Measurements from ENCODE around the gene PTPRK. TPM values are rescaled to one million over a fixed set of nuclear protein-coding genes. Genes with fewer than 3 reads are reported as not detected.

The PTPRK gene
- total and polyA plus RNA-seq, 2 donors (not counting 1 experiment from before 2014, with no cell fraction given), result 16.2 to 18.7 TPM

DNA sequence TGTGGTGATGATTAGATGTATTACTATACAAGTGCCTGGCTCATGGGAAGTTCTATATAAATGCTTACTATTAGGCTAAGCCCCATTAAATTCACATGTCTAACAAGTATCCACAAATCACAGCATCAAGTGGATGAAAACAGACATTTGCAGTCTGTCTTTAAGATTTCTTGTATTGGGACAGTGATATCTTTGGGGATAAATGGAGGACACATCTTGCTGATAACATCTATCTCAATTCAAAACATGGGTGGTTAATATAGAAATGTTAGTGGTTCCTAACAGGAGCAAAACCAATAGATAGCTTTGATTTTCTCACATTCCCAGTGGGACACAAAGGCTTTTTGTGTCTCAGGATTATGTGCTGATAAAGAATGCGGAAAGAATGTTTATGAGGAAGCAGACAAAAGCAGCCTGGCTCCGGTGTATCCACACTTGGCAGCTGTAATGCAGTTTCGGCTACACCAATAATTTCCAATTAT, 29.3 kb downstream of the PTPRK start:
- no peak overlapping the region for H2AFZ ChIP-seq (ENCODE audit: insufficient read depth, low read depth, low read length, poor library complexity, severe bottlenecking)
- CTCF ChIA-PET, result no interaction called here
- no peaks in the 10 kb centered on the region for H3K36me3 ChIP-seq (replicated peaks in 1 of 2; ENCODE audit: control extremely low read depth in 1 of 2, control insufficient read depth in 1 of 2, extremely low read depth in 1 of 2, insufficient read depth in 2 of 2, low read length in 1 of 2)
- Mint-ChIP-seq H3K4me3 (no peak overlapping the region), H3K9me3 (ENCODE audit: insufficient read depth) (no peaks in the 10 kb centered on the region), H3K27me3 (no peaks in the 10 kb centered on the region), H3K4me1 (no peaks in the 10 kb centered on the region), H3K27ac (no peak overlapping the region)
- ATAC-seq (ENCODE audit: low read depth) (no peak), DNase-seq (no peak)
- no peak overlapping the region for H3K9ac ChIP-seq (ENCODE audit: low read length)
- no peak overlapping the region for H3K4me3 ChIP-seq (ENCODE audit: control extremely low read depth in 1 of 5, extremely low read depth in 1 of 5, insufficient read depth in 1 of 5, low read depth in 2 of 5, low read length in 4 of 5)
- H3K9me3 ChIP-seq (ENCODE audit: control extremely low read depth in 1 of 3, control insufficient read depth in 2 of 3, insufficient read depth in 1 of 3, low read length in 2 of 3), result no peaks in the 10 kb centered on the region
- no peaks in the 10 kb centered on the region for H3K4me1 ChIP-seq (ENCODE audit: control insufficient read depth in 2 of 2, insufficient read depth in 2 of 2, low read length in 2 of 2)
- no peaks in the 10 kb centered on the region for H3K27me3 ChIP-seq (replicated peaks in 1 of 4; ENCODE audit: control extremely low read depth in 1 of 4, control insufficient read depth in 3 of 4, insufficient read depth in 4 of 4, low read length in 3 of 4)
- H3K79me2 ChIP-seq (ENCODE audit: control insufficient read depth, insufficient read depth, low read length), result no peaks in the 10 kb centered on the region
- intact Hi-C loops (cut with micrococcal nuclease), result no loop called here
- no peak overlapping the region for H3K4me2 ChIP-seq (replicated peaks; ENCODE audit: low read depth, low read length, poor library complexity, severe bottlenecking)
- no peak for TF ChIP-seq CTCF (IDR thresholded peaks at IDR 0.05)
- no peaks in the 10 kb centered on the region for H4K20me1 ChIP-seq (ENCODE audit: control insufficient read depth, insufficient read depth, low read length, poor library complexity, severe bottlenecking)
- no CpG with 5 or more reads among the region's 3 CpGs for WGBS (ENCODE audit: insufficient coverage)
- no peak overlapping the region for H3K27ac ChIP-seq (ENCODE audit: low read length in 2 of 2)
- POLR2A ChIA-PET, result no interaction called here

- Histone ChIP-seq H3K9me3 (ENCODE audit: control extremely low read depth in 1 of 3, control insufficient read depth in 2 of 3, insufficient read depth in 1 of 3, low read length in 2 of 3) (no peaks in the 10 kb centered on the region), H4K20me1 (ENCODE audit: control insufficient read depth, insufficient read depth, low read length, poor library complexity, severe bottlenecking) (no peaks in the 10 kb centered on the region), H3K27ac (ENCODE audit: low read length in 2 of 2) (no peak overlapping the region), H3K4me1 (ENCODE audit: control insufficient read depth in 2 of 2, insufficient read depth in 2 of 2, low read length in 2 of 2) (no peaks in the 10 kb centered on the region), H3K9ac (ENCODE audit: low read length) (no peak overlapping the region), H3K4me2 (replicated peaks; ENCODE audit: low read depth, low read length, poor library complexity, severe bottlenecking) (no peak overlapping the region), H3K79me2 (ENCODE audit: control insufficient read depth, insufficient read depth, low read length) (no peaks in the 10 kb centered on the region), H3K27me3 (replicated peaks in 1 of 4; ENCODE audit: control extremely low read depth in 1 of 4, control insufficient read depth in 3 of 4, insufficient read depth in 4 of 4, low read length in 3 of 4) (no peaks in the 10 kb centered on the region), H2AFZ (ENCODE audit: insufficient read depth, low read depth, low read length, poor library complexity, severe bottlenecking) (no peak overlapping the region), H3K36me3 (replicated peaks in 1 of 2; ENCODE audit: control extremely low read depth in 1 of 2, control insufficient read depth in 1 of 2, extremely low read depth in 1 of 2, insufficient read depth in 2 of 2, low read length in 1 of 2) (no peaks in the 10 kb centered on the region), H3K4me3 (ENCODE audit: control extremely low read depth in 1 of 5, extremely low read depth in 1 of 5, insufficient read depth in 1 of 5, low read depth in 2 of 5, low read length in 4 of 5) (no peak overlapping the region)
- intact Hi-C loops (cut with micrococcal nuclease), result no loop called here
- ChIA-PET POLR2A (no interaction called here), CTCF (no interaction called here)
- Mint-ChIP-seq H3K4me3 (no peak overlapping the region), H3K27me3 (no peaks in the 10 kb centered on the region), H3K9me3 (ENCODE audit: insufficient read depth) (no peaks in the 10 kb centered on the region), H3K4me1 (no peaks in the 10 kb centered on the region), H3K27ac (no peak overlapping the region)
- no peak for ATAC-seq (ENCODE audit: low read depth)
- no peak for DNase-seq
- WGBS (ENCODE audit: insufficient coverage), result 82% methylated on average over 2 of the region's 3 CpGs
- TF ChIP-seq CTCF (IDR thresholded peaks at IDR 0.05) (no peak), EZH2 (IDR thresholded peaks at IDR 0.05; ENCODE audit: borderline replicate concordance, insufficient read depth, low read depth, low read length, poor library complexity, severe bottlenecking) (no peak)
Measured at GRCh38 chr6:128487746-128488145, 32.7 kb downstream of the PTPRK start.
